WTC11 (cell line): ENCODE data around the gene FHOD3. TPM values are rescaled to one million over a fixed set of nuclear protein-coding genes. Genes with fewer than 3 reads are reported as not detected.

Source experiments
- ATAC-seq: fragments of 200-7000 bp; cut with Tn5 transposase; 2 replicates; pipeline ENCODE4 v1.10.0; 2021; ENCODE audit warnings: mild to moderate bottlenecking, moderate library complexity
- CTCF ChIA-PET: fragments of 300-600 bp; sonication (Branson Sonifier 250); formaldehyde crosslinking; loops from one replicate; lab custom pipeline; 2021; ENCODE audit warnings: antibody characterized with exemption; lab: Charles Lee
- POLR2A ChIA-PET: fragments of 350-600 bp; sonication (Branson Sonifier 250); formaldehyde crosslinking; loops from one replicate; lab custom pipeline; 2021; ENCODE audit warnings: antibody characterized with exemption; lab: Charles Lee
- DNase-seq: peaks from one replicate; pipeline ENCODE4 v3.0.0; 2021; ENCODE audit warnings: low spot score
- H3K27ac Mint-ChIP-seq: 2 replicates; pipeline ENCODE4 v1.8.0; 2021; ENCODE audit warnings: mixed read lengths
- H3K27me3 Mint-ChIP-seq: 2 replicates; pipeline ENCODE4 v1.8.0; 2021; ENCODE audit warnings: low read depth, mild to moderate bottlenecking, moderate library complexity, mixed read lengths
- H3K36me3 Mint-ChIP-seq: 2 replicates; pipeline ENCODE4 v1.8.0; 2021; ENCODE audit warnings: mixed read lengths
- H3K4me1 Mint-ChIP-seq: 2 replicates; pipeline ENCODE4 v1.8.0; 2022; ENCODE audit warnings: mixed read lengths
- H3K4me3 Mint-ChIP-seq: 2 replicates; pipeline ENCODE4 v1.8.0; 2021; ENCODE audit warnings: mild to moderate bottlenecking, moderate library complexity, mixed read lengths
- H3K9me3 Mint-ChIP-seq: 2 replicates; pipeline ENCODE4 v1.8.0; 2021; ENCODE audit warnings: mixed read lengths
- ETV6 ChIP-seq: sonication (generic); formaldehyde crosslinking; IDR thresholded peaks from 2 replicates; pipeline ENCODE4 v1.8.1; 2022; ENCODE audit warnings: mild to moderate bottlenecking, missing genetic modification reagents
- FOXJ3 ChIP-seq: sonication (generic); formaldehyde crosslinking; IDR thresholded peaks from 2 replicates; pipeline ENCODE4 v1.9.0; 2021; ENCODE audit warnings: missing genetic modification reagents, mild to moderate bottlenecking, borderline replicate concordance
- IRF2 ChIP-seq: sonication (generic); formaldehyde crosslinking; IDR thresholded peaks from 2 replicates; pipeline ENCODE4 v1.8.0; 2022; ENCODE audit warnings: low read depth, missing genetic modification reagents, borderline replicate concordance
- JUN ChIP-seq: sonication (generic); formaldehyde crosslinking; IDR thresholded peaks from 2 replicates; pipeline ENCODE4 v1.8.0; 2023; ENCODE audit warnings: mild to moderate bottlenecking, missing genetic modification reagents
- NFE2L1 ChIP-seq: sonication (generic); formaldehyde crosslinking; IDR thresholded peaks from 2 replicates; pipeline ENCODE4 v1.8.1; 2023; ENCODE audit warnings: missing genetic modification reagents
- NFYB ChIP-seq: sonication (generic); formaldehyde crosslinking; conservative IDR thresholded peaks from 2 replicates; pipeline ENCODE4 v1.8.0; 2022; ENCODE audit warnings: low read depth, missing genetic modification reagents
- NR1H2 ChIP-seq: sonication (generic); formaldehyde crosslinking; IDR thresholded peaks from 2 replicates; pipeline ENCODE4 v1.9.0; 2021; ENCODE audit warnings: mild to moderate bottlenecking, moderate library complexity, missing genetic modification reagents
- SMAD4 ChIP-seq: sonication (generic); formaldehyde crosslinking; IDR thresholded peaks from 2 replicates; pipeline ENCODE4 v1.8.0; 2022; ENCODE audit warnings: mild to moderate bottlenecking, missing genetic modification reagents
- TEAD4 ChIP-seq: sonication (generic); formaldehyde crosslinking; IDR thresholded peaks from 2 replicates; pipeline ENCODE4 v1.8.0; 2022; ENCODE audit warnings: mild to moderate bottlenecking, missing genetic modification reagents
- TP53 ChIP-seq: sonication (generic); formaldehyde crosslinking; IDR thresholded peaks from 2 replicates; pipeline ENCODE4 v1.8.1; 2023; ENCODE audit warnings: mild to moderate bottlenecking, missing genetic modification reagents
- ZNF416 ChIP-seq: fragments of 250-450 bp; sonication (Bioruptor Pico); IDR thresholded peaks from 2 replicates; pipeline ENCODE4 v1.9.0; 2021; ENCODE audit warnings: mild to moderate bottlenecking, inconsistent platforms
- total RNA-seq: library from RNA; stranded (reverse); gene quantifications from 3 replicates; pipeline ENCODE4 v1.2.3, GENCODE V29; 2021
- TF ChIP-seq, protein P1 (sequence below): fragments of 250-450 bp; sonication (Bioruptor Pico); IDR thresholded peaks from 2 replicates; pipeline ENCODE4 v1.9.0; 2021; ENCODE audit warnings: mild to moderate bottlenecking
- TF ChIP-seq, protein P2 (sequence below): fragments of 200-600 bp; IDR thresholded peaks from 2 replicates; pipeline ENCODE4 v1.8.0; 2022; ENCODE audit warnings: antibody characterized with exemption
- TF ChIP-seq, protein P3 (sequence below): fragments of 250-450 bp; sonication (Bioruptor Pico); conservative IDR thresholded peaks from 2 replicates; pipeline ENCODE4 v1.9.0; 2021; ENCODE audit warnings: mild to moderate bottlenecking
- TF ChIP-seq, protein P4 (sequence below): sonication (generic); formaldehyde crosslinking; IDR thresholded peaks from 2 replicates; pipeline ENCODE4 v1.8.0; 2023; ENCODE audit warnings: missing genetic modification reagents
- TF ChIP-seq, protein P5 (sequence below): sonication (generic); formaldehyde crosslinking; IDR thresholded peaks from 2 replicates; pipeline ENCODE4 v1.8.1; 2022; ENCODE audit warnings: missing genetic modification reagents, borderline replicate concordance
- TF ChIP-seq, protein P6 (sequence below): fragments of 250-450 bp; sonication (Bioruptor Pico); IDR thresholded peaks from 2 replicates; pipeline ENCODE4 v1.9.0; 2021; ENCODE audit warnings: mild to moderate bottlenecking, borderline replicate concordance
- TF ChIP-seq, protein P7 (sequence below): fragments of 250-450 bp; sonication (Bioruptor Pico); IDR thresholded peaks from 2 replicates; pipeline ENCODE4 v1.9.0; 2021; ENCODE audit warnings: moderate library complexity, mild to moderate bottlenecking, inconsistent platforms, borderline replicate concordance

Gene FHOD3
- total RNA-seq, 1 experiment from 2014 or later: 3.8 TPM

DNA sequence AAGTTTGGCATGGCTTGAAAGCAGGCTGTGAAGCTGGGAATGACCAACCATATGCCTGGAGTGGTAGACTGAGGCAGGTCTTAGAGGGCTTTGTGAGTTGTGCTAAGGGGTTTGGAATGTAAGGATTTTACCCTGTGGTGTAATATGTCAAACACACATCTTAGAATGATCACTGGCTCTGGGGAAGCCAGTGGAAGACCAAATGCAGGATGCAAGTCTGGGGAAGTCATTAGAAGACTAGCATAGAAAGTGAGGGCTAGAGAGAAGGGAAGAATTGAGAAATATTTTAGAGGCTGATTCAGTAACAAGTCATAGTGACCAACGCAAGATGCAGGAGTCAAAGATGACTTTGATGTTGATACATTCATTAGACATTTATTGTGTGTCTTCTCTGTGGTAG lies 3.5 kb upstream of the FHOD3 start (continued):
- TF ChIP-seq, protein P1, sequence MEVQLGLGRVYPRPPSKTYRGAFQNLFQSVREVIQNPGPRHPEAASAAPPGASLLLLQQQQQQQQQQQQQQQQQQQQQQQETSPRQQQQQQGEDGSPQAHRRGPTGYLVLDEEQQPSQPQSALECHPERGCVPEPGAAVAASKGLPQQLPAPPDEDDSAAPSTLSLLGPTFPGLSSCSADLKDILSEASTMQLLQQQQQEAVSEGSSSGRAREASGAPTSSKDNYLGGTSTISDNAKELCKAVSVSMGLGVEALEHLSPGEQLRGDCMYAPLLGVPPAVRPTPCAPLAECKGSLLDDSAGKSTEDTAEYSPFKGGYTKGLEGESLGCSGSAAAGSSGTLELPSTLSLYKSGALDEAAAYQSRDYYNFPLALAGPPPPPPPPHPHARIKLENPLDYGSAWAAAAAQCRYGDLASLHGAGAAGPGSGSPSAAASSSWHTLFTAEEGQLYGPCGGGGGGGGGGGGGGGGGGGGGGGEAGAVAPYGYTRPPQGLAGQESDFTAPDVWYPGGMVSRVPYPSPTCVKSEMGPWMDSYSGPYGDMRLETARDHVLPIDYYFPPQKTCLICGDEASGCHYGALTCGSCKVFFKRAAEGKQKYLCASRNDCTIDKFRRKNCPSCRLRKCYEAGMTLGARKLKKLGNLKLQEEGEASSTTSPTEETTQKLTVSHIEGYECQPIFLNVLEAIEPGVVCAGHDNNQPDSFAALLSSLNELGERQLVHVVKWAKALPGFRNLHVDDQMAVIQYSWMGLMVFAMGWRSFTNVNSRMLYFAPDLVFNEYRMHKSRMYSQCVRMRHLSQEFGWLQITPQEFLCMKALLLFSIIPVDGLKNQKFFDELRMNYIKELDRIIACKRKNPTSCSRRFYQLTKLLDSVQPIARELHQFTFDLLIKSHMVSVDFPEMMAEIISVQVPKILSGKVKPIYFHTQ (CRISPR knock-in tag): no peak
- TF ChIP-seq JUN (no peak), NFE2L1 (CRISPR knock-in tag) (no peak), ZNF416 (CRISPR knock-in tag) (no peak)
- TF ChIP-seq, protein P2, sequence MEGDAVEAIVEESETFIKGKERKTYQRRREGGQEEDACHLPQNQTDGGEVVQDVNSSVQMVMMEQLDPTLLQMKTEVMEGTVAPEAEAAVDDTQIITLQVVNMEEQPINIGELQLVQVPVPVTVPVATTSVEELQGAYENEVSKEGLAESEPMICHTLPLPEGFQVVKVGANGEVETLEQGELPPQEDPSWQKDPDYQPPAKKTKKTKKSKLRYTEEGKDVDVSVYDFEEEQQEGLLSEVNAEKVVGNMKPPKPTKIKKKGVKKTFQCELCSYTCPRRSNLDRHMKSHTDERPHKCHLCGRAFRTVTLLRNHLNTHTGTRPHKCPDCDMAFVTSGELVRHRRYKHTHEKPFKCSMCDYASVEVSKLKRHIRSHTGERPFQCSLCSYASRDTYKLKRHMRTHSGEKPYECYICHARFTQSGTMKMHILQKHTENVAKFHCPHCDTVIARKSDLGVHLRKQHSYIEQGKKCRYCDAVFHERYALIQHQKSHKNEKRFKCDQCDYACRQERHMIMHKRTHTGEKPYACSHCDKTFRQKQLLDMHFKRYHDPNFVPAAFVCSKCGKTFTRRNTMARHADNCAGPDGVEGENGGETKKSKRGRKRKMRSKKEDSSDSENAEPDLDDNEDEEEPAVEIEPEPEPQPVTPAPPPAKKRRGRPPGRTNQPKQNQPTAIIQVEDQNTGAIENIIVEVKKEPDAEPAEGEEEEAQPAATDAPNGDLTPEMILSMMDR: no peak
- TF ChIP-seq, protein P3, sequence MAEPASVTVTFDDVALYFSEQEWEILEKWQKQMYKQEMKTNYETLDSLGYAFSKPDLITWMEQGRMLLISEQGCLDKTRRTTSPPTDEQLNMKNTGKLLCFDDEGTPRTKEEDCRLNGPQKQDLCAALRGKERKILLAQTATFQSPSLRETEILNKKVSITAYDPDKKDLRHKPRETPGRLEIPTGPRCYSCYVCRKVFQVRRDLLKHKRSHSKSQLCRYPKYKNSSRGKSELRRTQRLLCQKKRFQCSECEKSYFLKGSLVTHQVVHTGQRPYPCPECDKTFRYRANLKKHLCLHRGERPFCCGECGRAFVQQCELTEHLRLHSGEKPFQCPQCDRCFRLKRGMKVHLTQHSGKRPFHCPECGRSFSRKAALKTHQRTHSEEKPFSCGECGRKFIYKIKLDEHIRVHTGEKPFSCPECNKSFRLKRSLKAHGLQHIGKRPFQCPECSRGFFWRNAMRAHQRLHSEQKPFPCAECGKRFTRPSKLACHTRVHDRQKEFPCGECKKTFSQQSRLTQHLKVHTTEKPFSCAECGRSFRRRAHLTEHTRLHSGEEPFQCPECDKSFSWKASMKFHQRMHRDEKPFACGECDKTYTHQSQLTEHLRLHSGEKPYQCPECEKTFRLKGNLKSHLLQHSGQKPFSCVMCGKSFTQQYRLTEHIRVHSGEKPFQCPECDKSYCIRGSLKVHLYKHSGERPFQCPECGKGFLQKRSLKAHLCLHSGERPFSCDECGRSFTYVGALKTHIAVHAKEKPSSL: no peak

DNA sequence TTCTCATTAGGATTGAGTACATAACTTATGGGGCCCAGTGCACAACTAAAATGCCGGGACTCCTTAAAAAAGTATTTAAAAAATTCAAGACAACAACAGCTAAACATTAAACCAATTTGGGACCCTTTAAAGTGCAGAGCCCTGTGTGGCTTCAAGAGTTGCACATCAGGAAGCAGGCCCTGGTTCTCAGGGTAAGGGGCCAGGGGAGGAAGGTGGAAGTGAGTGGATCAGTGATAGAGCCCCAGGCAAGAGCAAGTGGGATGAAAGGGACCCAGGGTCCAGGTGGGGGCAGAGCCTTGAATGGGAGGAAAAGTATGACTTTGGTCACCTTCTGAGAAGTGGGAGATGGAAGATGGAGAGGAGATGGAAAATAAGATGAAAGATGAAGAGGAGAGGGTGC lies 2.3 kb upstream of the FHOD3 start:
- Mint-ChIP-seq H3K27me3 (peaks cover 17% of the 10 kb centered on the region), H3K27ac (no peak overlapping the region), H3K9me3 (peaks cover 4% of the 10 kb centered on the region; the same call in 1 of the 2 replicates), H3K4me1 (peaks cover 5% of the 10 kb centered on the region), H3K36me3 (no peaks in the 10 kb centered on the region), H3K4me3 (no peak overlapping the region)
- no peak for TF ChIP-seq TP53 (CRISPR knock-in tag)
- TF ChIP-seq, protein P4, sequence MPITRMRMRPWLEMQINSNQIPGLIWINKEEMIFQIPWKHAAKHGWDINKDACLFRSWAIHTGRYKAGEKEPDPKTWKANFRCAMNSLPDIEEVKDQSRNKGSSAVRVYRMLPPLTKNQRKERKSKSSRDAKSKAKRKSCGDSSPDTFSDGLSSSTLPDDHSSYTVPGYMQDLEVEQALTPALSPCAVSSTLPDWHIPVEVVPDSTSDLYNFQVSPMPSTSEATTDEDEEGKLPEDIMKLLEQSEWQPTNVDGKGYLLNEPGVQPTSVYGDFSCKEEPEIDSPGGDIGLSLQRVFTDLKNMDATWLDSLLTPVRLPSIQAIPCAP (CRISPR knock-in tag): no peak
- TF ChIP-seq, protein P5, sequence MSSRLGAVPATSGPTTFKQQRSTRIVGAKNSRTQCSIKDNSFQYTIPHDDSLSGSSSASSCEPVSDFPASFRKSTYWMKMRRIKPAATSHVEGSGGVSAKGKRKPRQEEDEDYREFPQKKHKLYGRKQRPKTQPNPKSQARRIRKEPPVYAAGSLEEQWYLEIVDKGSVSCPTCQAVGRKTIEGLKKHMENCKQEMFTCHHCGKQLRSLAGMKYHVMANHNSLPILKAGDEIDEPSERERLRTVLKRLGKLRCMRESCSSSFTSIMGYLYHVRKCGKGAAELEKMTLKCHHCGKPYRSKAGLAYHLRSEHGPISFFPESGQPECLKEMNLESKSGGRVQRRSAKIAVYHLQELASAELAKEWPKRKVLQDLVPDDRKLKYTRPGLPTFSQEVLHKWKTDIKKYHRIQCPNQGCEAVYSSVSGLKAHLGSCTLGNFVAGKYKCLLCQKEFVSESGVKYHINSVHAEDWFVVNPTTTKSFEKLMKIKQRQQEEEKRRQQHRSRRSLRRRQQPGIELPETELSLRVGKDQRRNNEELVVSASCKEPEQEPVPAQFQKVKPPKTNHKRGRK (CRISPR knock-in tag): no peak
- TF ChIP-seq FOXJ3 (CRISPR knock-in tag): no peak
- no peak for DNase-seq
- ATAC-seq: no peak
- ChIA-PET POLR2A (no interaction called here), CTCF (interaction anchor here (1.0 to 1.1 kb wide), 2 partner anchors 10 to 92 kb away, joined by 3 to 5 read pairs; no protein-coding TSS in a partner anchor)

DNA sequence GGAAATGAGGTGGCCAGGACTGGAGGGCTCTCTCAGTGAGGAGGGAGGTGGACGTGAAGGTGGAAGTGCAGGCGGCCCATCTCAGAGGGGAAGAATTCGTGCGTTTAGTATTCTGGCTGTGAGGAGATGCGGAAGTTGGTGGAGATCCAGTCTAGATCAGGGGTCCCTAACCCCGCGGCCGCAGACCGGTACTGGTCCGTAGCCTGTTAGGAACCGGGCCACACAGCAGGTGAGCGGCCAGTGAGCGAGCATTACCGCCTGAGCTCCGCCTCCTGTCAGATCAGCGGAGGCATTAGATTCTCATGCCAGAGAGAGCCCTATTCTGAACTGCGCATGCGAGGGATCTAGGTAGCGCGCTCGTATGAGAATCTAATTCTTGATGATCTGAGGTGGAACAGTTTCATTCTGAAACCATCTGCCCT lies 1.6 kb upstream of the FHOD3 start:
- Mint-ChIP-seq H3K4me3 (no peak overlapping the region), H3K36me3 (no peaks in the 10 kb centered on the region), H3K4me1 (peaks cover 5% of the 10 kb centered on the region), H3K9me3 (peaks cover 4% of the 10 kb centered on the region; the same call in 1 of the 2 replicates), H3K27ac (no peak overlapping the region), H3K27me3 (peaks cover 23% of the 10 kb centered on the region)
- ChIA-PET CTCF (interaction anchor here (1.0 to 3.6 kb wide), 3 partner anchors 11 to 117 kb away, joined by 3 to 26 read pairs (median 5); no protein-coding TSS in a partner anchor), POLR2A (no interaction called here)
- ATAC-seq (no peak), DNase-seq (peak; percentile 37)
- TF ChIP-seq IRF2 (CRISPR knock-in tag) (no peak), TEAD4 (no peak), NFYB (CRISPR knock-in tag) (no peak), ETV6 (CRISPR knock-in tag) (no peak), JUN (no peak), SMAD4 (CRISPR knock-in tag) (no peak), NR1H2 (CRISPR knock-in tag) (no peak)
- TF ChIP-seq, protein P6, sequence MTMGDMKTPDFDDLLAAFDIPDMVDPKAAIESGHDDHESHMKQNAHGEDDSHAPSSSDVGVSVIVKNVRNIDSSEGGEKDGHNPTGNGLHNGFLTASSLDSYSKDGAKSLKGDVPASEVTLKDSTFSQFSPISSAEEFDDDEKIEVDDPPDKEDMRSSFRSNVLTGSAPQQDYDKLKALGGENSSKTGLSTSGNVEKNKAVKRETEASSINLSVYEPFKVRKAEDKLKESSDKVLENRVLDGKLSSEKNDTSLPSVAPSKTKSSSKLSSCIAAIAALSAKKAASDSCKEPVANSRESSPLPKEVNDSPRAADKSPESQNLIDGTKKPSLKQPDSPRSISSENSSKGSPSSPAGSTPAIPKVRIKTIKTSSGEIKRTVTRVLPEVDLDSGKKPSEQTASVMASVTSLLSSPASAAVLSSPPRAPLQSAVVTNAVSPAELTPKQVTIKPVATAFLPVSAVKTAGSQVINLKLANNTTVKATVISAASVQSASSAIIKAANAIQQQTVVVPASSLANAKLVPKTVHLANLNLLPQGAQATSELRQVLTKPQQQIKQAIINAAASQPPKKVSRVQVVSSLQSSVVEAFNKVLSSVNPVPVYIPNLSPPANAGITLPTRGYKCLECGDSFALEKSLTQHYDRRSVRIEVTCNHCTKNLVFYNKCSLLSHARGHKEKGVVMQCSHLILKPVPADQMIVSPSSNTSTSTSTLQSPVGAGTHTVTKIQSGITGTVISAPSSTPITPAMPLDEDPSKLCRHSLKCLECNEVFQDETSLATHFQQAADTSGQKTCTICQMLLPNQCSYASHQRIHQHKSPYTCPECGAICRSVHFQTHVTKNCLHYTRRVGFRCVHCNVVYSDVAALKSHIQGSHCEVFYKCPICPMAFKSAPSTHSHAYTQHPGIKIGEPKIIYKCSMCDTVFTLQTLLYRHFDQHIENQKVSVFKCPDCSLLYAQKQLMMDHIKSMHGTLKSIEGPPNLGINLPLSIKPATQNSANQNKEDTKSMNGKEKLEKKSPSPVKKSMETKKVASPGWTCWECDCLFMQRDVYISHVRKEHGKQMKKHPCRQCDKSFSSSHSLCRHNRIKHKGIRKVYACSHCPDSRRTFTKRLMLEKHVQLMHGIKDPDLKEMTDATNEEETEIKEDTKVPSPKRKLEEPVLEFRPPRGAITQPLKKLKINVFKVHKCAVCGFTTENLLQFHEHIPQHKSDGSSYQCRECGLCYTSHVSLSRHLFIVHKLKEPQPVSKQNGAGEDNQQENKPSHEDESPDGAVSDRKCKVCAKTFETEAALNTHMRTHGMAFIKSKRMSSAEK (CRISPR knock-in tag): no peak
- TF ChIP-seq, protein P7, sequence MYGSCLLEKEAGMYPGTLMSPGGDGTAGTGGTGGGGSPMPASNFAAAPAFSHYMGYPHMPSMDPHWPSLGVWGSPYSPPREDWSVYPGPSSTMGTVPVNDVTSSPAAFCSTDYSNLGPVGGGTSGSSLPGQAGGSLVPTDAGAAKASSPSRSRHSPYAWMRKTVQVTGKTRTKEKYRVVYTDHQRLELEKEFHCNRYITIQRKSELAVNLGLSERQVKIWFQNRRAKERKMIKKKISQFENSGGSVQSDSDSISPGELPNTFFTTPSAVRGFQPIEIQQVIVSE (CRISPR knock-in tag): no peak
